Panc1 (cell line): ENCODE results near the gene CYSTM1.

Source experiments
- CTCF ChIP-seq: fragments of 450-650 bp; IDR thresholded peaks from 2 replicates; pipeline ENCODE4 v1.5.1; 2017; ENCODE audit warnings: mild to moderate bottlenecking
- POLR2AphosphoS5 ChIP-seq: IDR thresholded peaks from 2 replicates; pipeline ENCODE4 v1.6.1; 2012; ENCODE audit warnings: mild to moderate bottlenecking, low read depth, low read length, moderate library complexity
- REST ChIP-seq, 2 experiments: IDR thresholded peaks; 2 replicates each; pipeline ENCODE4 v1.6.1; 2011 to 2012; ENCODE audit warnings: low read depth in 2 of 2, control low read depth in 1 of 2, low read length in 1 of 2, mild to moderate bottlenecking in 1 of 2, moderate library complexity in 1 of 2; ENCODE audit not compliant: insufficient read depth in 1 of 2

DNA sequence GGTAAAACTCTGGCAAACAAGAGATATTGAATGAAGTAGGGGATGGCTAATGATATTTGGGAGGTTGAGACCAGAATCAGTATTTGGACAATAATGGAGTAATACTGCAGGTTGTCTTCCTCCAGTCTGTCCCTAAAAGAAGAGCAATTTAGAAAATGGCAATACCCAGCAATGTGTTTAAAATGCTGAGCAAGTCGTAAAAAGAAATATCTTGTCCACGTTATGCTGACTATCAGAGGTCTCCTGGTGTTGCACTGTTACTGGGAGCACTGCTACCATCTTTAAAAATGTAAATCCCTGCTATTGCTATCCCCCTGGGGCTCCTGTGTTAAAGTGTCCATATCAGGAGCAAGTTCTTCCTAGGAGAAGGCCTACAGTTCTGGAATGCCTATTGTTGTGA lies 10.4 kb downstream of the CYSTM1 start:
- no peak for TF ChIP-seq CTCF
- no peak for TF ChIP-seq POLR2AphosphoS5
- no peak for TF ChIP-seq REST (IDR thresholded peaks at IDR 0.05; ENCODE audit: insufficient read depth in 1 of 2, low read depth in 2 of 2, low read length in 1 of 2)
